AG10803 (cell line): Measurements from ENCODE around the gene MAP2.

Source experiments
- DNase-seq: peaks from one replicate; pipeline ENCODE4 v3.0.0; 2010; ENCODE audit warnings: low read depth
- H3K4me3 ChIP-seq: 2 replicates; pipeline ENCODE4 v1.5.1; 2011; ENCODE audit warnings: mild to moderate bottlenecking, low read length, control low read depth
- TF ChIP-seq, protein P1 (sequence below): conservative IDR thresholded peaks from 2 replicates; pipeline ENCODE4 v1.5.1; 2011; ENCODE audit warnings: mild to moderate bottlenecking, low read length, control low read depth, inconsistent platforms

Gene MAP2

DNA sequence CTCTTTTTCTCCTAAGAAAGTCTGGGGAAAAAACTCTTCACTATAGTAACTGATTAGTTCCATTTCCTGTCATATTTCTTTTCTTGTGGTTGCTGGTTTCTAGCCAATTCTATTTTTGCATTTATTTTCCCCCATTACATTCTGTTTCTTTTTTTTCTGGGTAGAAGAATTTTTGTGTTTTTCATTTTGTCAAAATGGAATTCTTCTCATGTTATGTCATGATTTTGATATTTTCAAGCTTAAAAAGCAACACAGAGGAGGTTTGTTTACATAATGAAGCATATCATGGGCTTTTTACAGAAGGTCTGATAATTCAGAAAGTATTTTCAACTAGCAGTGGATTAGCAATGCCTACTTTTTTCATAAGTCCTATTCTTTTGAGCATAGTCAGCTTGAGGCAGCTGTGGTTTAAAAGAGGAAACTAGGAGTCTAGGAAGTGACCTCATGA is 102.0 kb downstream of the MAP2 start:
- TF ChIP-seq, protein P1, sequence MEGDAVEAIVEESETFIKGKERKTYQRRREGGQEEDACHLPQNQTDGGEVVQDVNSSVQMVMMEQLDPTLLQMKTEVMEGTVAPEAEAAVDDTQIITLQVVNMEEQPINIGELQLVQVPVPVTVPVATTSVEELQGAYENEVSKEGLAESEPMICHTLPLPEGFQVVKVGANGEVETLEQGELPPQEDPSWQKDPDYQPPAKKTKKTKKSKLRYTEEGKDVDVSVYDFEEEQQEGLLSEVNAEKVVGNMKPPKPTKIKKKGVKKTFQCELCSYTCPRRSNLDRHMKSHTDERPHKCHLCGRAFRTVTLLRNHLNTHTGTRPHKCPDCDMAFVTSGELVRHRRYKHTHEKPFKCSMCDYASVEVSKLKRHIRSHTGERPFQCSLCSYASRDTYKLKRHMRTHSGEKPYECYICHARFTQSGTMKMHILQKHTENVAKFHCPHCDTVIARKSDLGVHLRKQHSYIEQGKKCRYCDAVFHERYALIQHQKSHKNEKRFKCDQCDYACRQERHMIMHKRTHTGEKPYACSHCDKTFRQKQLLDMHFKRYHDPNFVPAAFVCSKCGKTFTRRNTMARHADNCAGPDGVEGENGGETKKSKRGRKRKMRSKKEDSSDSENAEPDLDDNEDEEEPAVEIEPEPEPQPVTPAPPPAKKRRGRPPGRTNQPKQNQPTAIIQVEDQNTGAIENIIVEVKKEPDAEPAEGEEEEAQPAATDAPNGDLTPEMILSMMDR = no peak
- DNase-seq = peak; percentile 87
- H3K4me3 ChIP-seq = no peak overlapping the region; the same call in 1 of the 2 replicates

DNA sequence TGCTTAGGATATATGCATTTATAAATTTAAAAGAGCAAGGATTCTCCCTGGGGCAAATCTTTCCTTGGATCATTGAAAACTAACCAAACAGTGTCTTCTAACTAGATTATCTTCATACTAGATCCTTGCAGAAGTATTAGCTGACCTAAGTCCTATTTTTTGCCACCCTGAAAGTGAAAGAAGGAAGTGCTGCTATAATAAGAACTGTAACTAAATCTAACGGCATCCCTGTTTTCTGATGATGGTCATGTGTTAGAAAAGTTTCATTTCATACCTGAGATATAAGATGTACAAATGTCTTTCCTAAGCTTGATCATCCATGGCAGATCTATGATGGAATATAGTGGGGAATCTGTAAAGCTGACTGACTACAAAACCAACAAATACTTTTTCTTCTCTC is 102.7 kb downstream of the MAP2 start:
- TF ChIP-seq, protein P1 = no peak
- no peak overlapping the region; the same call in 1 of the 2 replicates for H3K4me3 ChIP-seq
- no peak for DNase-seq

DNA sequence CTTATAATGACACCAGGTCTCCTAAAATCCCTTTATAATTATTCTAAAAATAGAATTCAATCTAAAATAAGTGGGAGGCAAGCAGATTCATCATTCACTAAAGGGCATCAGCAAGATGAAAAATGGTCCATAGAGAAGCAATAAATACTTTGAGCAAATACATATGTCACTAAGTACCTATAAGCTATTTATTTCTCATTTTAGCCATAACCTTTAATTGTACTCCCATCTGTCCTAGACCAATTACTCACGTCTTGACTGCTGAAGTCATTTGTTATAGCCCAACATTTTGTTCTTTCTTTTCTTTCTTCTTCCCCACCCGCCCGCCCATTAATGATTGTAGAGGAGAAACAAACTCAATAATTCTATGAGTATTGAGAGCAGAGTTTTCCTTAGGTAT is 105.7 kb downstream of the MAP2 start:
- TF ChIP-seq, protein P1 = no peak
- no peak overlapping the region for H3K4me3 ChIP-seq
- no peak for DNase-seq

DNA sequence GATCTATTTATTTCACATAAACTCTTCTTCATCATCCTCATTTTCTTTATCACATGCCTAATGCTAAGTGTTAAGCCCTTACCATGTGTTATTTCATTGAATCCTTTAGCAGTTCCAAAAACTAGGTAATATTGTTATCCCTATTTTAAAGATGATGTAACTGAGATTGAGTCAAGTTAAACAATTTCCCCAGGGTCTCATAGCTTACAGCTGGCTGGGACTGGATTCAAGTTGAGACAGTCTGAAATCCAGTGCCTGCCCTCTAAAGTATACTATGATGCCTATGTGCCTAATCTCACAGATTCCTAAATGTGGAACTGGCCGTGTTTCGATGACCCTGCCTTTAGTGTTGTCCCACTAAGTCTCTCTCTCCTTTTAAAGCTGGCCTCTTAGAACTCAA is 108.5 kb downstream of the MAP2 start:
- no peak for DNase-seq
- TF ChIP-seq, protein P1 = no peak
- no peak overlapping the region for H3K4me3 ChIP-seq

DNA sequence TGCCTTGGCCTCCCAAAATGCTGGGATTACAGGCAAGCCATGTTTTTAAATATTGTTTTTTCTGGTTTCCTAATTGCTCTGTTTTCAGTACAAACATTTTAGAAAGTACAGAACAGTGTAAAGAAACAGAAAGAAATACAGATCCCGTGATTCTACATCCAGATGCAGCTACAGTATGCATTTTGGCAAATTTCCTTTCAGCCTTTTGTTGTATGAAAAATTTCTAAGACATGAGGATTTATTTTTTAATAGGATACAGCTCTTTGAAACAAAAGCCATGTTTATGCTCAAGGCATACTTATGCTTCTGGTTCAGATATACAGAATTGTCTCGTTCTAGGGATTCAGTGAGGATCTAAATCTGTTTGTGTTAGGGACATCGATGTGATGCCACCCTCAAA is 109.5 kb downstream of the MAP2 start:
- TF ChIP-seq, protein P1 = no peak
- DNase-seq = no peak
- H3K4me3 ChIP-seq = no peak overlapping the region

DNA sequence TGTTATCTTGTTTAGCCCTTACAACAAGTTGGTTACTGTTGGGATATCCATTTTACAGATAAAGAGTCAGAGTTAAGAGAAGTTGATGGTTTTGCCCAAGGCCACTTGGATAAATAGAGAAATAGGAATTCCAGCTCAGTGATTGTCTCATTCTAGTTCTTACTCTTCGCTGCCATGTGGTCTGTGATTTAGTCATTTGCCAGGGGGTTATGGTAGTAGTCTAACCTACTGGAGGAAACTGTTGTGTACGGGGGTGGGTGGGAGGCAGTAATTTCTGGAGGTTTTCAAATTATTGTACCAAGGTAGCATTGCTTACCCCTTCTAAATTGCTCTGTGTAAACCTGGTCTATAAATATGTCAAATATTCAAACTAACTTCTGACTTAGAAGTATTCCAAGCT is 110.4 kb downstream of the MAP2 start:
- TF ChIP-seq, protein P1 = no peak
- DNase-seq = no peak
- H3K4me3 ChIP-seq = no peak overlapping the region

DNA sequence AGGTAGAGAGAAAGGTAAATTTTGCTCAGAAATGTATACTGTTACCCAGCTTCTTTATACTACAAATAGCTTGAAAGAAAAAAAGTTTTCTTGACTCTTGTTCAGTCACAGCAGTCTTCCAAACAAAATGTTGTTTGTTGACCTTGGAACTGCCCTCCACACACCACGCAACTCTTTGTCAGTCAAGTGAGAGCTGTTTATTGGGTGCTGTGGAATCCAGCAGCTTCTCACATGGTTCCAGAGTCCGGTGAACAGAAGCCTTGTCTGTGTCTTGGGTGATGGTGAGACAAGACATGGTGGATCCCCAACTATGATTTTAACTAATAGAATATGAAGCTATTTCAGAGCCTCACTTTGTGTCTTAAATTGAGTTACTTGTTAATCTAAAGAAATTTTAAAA is 112.5 kb downstream of the MAP2 start:
- DNase-seq = no peak
- TF ChIP-seq, protein P1 = no peak
- no peak overlapping the region for H3K4me3 ChIP-seq
